Thoracic aorta (tissue), 2 donors: ENCODE results near the gene ARR3. TPM values are rescaled to one million over a fixed set of nuclear protein-coding genes. Genes with fewer than 3 reads are reported as not detected.

Experiments used
- ATAC-seq: fragments of 150-250 bp; one replicate; pipeline ENCODE4 v1.8.0; 2017; ENCODE audit warnings: low read depth; ENCODE audit not compliant: insufficient number of reproducible peaks, low FRiP score
- DNase-seq: peaks from one replicate; pipeline ENCODE4 v3.0.0-alpha.2; 2020; ENCODE audit warnings: low spot score
- H3K27ac ChIP-seq, 2 donors: fragments of 200-600 bp; sonication (generic); 1 replicate in 1 of 2; 2 replicates in 1 of 2; pipeline ENCODE4 v1.5.1; 2016; ENCODE audit warnings: mild to moderate bottlenecking in 2 of 2, moderate library complexity in 2 of 2
- H3K27me3 ChIP-seq: fragments of 200-600 bp; sonication (generic); replicated peaks from 2 replicates; pipeline ENCODE4 v1.6.0; 2016; ENCODE audit warnings: mild to moderate bottlenecking; ENCODE audit not compliant: insufficient read depth
- H3K36me3 ChIP-seq: fragments of 200-600 bp; sonication (generic); one replicate; pipeline ENCODE4 v1.5.1; 2016
- H3K4me1 ChIP-seq, 2 donors: fragments of 200-600 bp; sonication (generic); 1 replicate in 1 of 2; 2 replicates in 1 of 2; pipeline versions ENCODE4 v1.5.1 to v1.6.0; 2016; ENCODE audit warnings: low read depth in 2 of 2, mild to moderate bottlenecking in 1 of 2; ENCODE audit not compliant: control insufficient read depth in 1 of 2
- H3K4me3 ChIP-seq: fragments of 200-600 bp; sonication (generic); 2 replicates; pipeline ENCODE4 v1.5.1; 2016; ENCODE audit warnings: mild to moderate bottlenecking
- H3K9me3 ChIP-seq: fragments of 200-600 bp; sonication (generic); 2 replicates; pipeline ENCODE4 v1.5.1; 2016
- CTCF ChIP-seq: fragments of 200-600 bp; sonication (generic); IDR thresholded peaks from one replicate; pipeline ENCODE4 v1.5.1; 2019; ENCODE audit warnings: antibody characterized with exemption
- total RNA-seq, 2 donors: library from RNA; depleted of rRNA; stranded (reverse); fragments of >200 nt; gene quantifications; one replicate each; pipeline versions ENCODE4 v1.1.0 to v1.2.3, GENCODE V29; 2016

ARR3 gene
- total RNA-seq, 2 donors from 2014 or later = not detected

GRCh38 chrX:70279081-70279480 is 10.9 kb downstream of the ARR3 start:
- H3K9me3 ChIP-seq = no peaks in the 10 kb centered on the region
- no peak for ATAC-seq

GRCh38 chrX:70280573-70280972 is 12.4 kb downstream of the ARR3 start:
- ATAC-seq (no peak), DNase-seq (no peak)
- no peak overlapping the region for H3K27ac ChIP-seq
- no peak for TF ChIP-seq CTCF
- H3K36me3 ChIP-seq = no peaks in the 10 kb centered on the region
- H3K4me1 ChIP-seq = no peaks in the 10 kb centered on the region
- H3K9me3 ChIP-seq = no peaks in the 10 kb centered on the region
- no peak overlapping the region for H3K4me3 ChIP-seq
- no peaks in the 10 kb centered on the region for H3K27me3 ChIP-seq

More at GRCh38 chrX:70279081-70279480, 10.9 kb downstream of the ARR3 start:
- H3K27ac ChIP-seq = no peak overlapping the region
- no peaks in the 10 kb centered on the region for H3K36me3 ChIP-seq
- no peaks in the 10 kb centered on the region for H3K27me3 ChIP-seq
- no peak for TF ChIP-seq CTCF
- DNase-seq = no peak
- H3K4me1 ChIP-seq = no peaks in the 10 kb centered on the region
- H3K4me3 ChIP-seq = no peak overlapping the region

- DNase-seq = no peak
Measured at GRCh38 chrX:70281951-70282350, 13.8 kb downstream of the ARR3 start, which contains the start of gene RAB41. Gene RAB41 (plus strand): TSS chrX:70282172. CDS start chrX:70282218, 46 bp downstream.

GRCh38 chrX:70289168-70289792 is 21.1 kb downstream of the ARR3 start:
- H3K4me1 ChIP-seq = no peaks in the 10 kb centered on the region
- no peak for ATAC-seq

More at GRCh38 chrX:70281951-70282350, 13.8 kb downstream of the ARR3 start, which contains the start of gene RAB41:
- H3K9me3 ChIP-seq = no peaks in the 10 kb centered on the region
- TF ChIP-seq CTCF = no peak
- H3K4me3 ChIP-seq = no peak within 1 kb of the TSS
- no peak within 1 kb of the TSS for H3K27ac ChIP-seq
- no peaks in the 10 kb centered on the region for H3K4me1 ChIP-seq
- no peaks in the 10 kb centered on the region for H3K27me3 ChIP-seq
- ATAC-seq = no peak
- no peaks in the 10 kb centered on the region for H3K36me3 ChIP-seq

More at GRCh38 chrX:70289168-70289792, 21.1 kb downstream of the ARR3 start:
- no peak for TF ChIP-seq CTCF
- H3K4me3 ChIP-seq = peak overlapping the region; percentile 73
- no peaks in the 10 kb centered on the region for H3K9me3 ChIP-seq
- no peaks in the 10 kb centered on the region for H3K36me3 ChIP-seq
- DNase-seq = no peak
- H3K27ac ChIP-seq = peak overlapping the region; percentile 50 to 80
- no peaks in the 10 kb centered on the region for H3K27me3 ChIP-seq
